Ureter (tissue), 1 donor: ENCODE results near the gene ZNF865. TPM values are rescaled to one million over a fixed set of nuclear protein-coding genes. Genes with fewer than 3 reads are reported as not detected.

Experiments
- DNase-seq: peaks from one replicate; pipeline ENCODE4 v3.0.0-alpha.2; 2020; ENCODE audit warnings: low spot score
- total RNA-seq: library from RNA; stranded (reverse); gene quantifications from one replicate; pipeline ENCODE4 v1.2.4, GENCODE V29; 2023
- donor health status: DM: yes; HTN: yes; CAD: no.

The ZNF865 gene
- total RNA-seq, 1 donor from 2014 or later: 13.6 TPM

DNA sequence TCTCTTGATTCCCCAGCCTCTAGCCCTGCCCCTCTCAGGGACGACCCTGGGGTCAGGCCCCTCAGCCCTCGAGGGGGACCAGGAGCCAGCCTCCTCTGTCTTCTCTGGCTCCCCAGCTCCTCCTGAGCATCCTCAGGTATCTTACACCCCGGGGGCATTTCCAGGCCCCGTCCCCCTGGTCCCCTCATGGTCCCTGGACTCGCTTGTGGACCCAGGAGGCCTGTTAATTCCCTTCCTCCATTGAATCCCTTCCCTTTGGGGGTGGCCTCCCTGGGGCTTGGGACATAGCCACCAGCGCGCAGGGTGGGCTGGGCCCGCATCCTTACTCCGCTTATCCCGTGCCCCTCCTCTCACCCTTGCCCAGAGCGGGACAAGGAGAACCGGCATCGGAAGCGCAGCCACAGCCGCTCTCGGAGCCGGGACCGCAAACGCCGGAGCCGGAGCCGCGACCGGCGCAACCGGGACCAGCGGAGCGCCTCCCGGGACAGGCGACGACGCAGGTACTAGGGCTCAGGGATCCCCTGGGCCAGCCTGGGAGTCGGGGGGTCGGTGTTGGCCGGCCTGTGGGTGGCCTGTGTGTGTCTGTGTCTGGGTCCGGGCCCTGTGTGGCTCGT is 53.5 kb downstream of the ZNF865 start:
- DNase-seq: no peak

DNA sequence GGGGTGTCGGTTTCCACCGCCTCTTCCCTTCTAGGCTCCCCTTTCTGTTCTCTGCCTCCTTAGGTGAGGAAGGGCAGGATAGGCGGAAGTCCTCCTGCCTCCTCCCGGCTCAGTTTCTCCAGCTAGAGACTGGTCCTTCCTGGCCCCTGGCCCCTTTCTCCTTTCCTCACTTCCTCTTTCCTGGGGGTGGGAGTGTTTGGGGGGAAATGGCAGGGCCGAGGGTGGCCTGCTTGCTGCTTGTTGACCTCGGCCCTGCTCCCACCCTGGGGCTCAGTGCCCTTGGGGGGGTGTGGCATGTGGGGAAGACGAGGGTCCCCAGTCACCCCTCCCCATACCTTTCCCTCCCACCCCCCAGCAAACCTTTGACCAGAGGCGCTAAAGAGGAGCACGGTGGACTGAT is 54.4 kb downstream of the ZNF865 start:
- no peak for DNase-seq

DNA sequence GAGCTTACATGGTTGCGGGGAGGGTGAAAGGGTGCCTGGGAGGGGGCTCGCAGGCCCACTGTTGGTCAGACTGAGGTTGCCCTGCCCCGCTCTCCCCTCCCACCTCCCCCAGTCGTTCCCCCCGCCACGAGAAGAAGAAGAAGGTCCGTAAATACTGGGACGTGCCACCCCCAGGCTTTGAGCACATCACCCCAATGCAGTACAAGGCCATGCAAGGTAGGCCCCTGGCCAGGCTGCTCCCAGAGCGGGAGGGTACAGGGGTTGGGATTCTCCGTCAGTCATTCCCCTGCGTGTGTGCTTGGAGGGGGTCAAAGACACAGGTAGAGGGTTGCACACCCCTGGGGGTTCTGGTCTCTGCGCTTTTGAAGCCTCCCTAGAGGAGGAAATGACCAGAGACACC is 55.0 kb downstream of the ZNF865 start:
- DNase-seq: no peak

DNA sequence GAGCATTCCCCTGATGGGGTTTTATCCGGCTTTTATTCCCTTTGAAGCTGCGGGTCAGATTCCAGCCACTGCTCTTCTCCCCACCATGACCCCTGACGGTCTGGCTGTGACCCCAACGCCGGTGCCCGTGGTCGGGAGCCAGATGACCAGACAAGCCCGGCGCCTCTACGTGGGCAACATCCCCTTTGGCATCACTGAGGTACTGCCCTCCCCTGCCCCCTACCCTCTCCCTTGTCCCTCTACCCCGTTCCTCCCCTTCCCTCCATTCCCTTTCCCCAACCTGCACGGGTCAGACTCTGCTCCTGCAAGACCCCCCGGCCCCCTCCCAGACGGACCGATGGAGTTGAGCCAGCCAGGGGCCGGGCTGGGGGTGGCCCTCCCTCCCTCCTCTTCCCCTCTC is 55.5 kb downstream of the ZNF865 start:
- DNase-seq: no peak

DNA sequence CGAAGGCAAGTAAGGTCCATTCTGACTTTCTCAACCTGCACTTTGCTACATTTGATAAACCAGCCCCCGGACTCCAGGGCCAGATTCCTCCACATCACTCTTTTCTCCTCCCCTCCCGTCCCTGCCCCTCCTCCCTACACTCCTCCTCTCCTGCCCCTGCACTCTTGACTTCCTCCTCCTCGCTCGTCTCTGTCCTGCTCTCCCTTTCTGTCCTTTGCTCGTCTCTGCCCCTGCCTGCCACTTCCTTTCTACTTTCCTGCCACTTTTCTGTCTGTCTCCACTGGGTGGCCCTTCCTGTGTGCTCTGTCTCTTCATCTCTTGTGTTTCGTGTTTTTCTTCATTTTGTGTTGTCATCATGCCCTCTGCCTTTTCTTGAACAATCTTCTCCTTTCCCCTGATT is 56.4 kb downstream of the ZNF865 start:
- no peak for DNase-seq

DNA sequence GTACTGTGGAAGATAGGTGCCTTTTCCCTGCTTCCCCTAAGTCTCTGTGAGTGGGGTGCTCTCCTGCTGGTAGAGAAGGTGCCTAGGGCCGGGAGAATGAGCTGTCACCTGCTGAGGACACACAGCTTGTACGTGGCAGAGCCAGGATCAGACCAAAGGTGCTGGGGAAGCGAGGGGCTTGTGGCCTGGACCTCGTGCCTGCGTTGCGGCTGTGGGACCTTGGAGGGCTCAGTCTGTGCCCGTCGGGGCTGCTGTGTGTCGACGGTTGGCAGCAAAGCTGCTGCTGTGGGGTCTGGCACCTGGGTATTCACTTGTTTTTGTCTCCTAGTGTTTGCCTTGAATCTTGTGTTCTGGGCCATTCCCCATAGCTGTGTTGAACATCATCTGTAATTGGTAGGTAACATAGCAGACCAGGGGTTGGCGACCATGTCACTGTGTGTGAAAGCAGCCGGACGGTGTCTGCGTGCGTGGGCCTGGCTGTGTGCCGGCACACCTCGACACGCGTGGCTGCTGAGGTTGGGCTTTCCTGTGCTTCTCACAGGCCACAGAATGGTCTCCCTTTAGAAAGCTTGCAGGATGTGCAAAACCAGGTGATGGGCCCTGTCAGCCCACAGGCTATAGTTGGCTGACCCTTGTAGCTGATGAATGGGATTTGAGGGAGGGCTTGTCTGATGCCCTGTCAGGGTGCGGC is 58.5 kb downstream of the ZNF865 start:
- no peak for DNase-seq

DNA sequence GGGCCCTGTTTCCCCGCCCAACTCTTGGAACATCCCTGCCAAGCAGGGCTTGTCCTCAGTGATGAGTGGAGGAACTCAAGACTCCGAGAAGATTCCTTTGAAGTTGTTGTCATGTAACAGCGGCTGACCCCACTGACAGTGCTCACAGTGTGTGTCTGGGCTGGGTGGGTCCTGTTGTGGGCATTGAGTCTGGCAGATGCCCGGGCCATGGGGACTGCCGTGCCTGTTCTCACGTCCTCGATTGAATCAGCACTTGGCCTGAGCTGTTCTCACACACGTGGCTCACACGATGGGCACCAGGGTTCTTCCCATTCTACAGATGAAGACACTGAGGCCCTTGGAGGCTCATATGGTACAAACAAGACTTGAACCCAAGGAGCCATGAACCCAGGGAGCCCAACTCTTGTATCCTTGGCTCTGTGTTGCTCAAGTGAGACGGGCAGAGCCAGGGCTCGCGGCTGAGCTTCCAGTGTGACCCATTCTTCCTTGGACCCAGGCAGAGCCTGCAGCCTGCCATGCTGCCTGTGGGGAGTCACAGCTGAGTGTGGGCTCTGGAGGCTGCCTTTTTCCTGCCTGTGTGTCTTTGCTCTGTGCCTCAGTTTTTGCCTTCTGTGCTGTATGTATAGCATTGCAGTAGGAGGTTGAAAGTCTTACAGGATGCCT is 61.0 kb downstream of the ZNF865 start:
- DNase-seq: no peak

Other genes with a start within 250 kb of the ZNF865 start
- gene GARIN5B, start 242.4 kb upstream of the ZNF865 start, total RNA-seq: not detected
- not detected for gene IL11, start 235.2 kb upstream of the ZNF865 start, total RNA-seq
- gene TMEM190, start 228.8 kb upstream of the ZNF865 start, total RNA-seq: not detected
- 20.8 TPM for gene TMEM238, start 221.4 kb upstream of the ZNF865 start, total RNA-seq
- 2,509 TPM for gene RPL28, start 219.7 kb upstream of the ZNF865 start, total RNA-seq
- gene UBE2S, start 197.9 kb upstream of the ZNF865 start, total RNA-seq: 31.9 TPM
- gene SHISA7, start 162.3 kb upstream of the ZNF865 start, total RNA-seq: not detected
- 48.4 TPM for gene ISOC2, start 144.0 kb upstream of the ZNF865 start, total RNA-seq
- not detected for gene C19orf85, start 140.9 kb upstream of the ZNF865 start, total RNA-seq
- gene ZNF628, start 129.0 kb upstream of the ZNF865 start, total RNA-seq: 7.4 TPM
- gene NAT14, start 120.5 kb upstream of the ZNF865 start, total RNA-seq: 14.2 TPM
- gene SSC5D, start 117.2 kb upstream of the ZNF865 start, total RNA-seq: 15.2 TPM
- not detected for gene SBK2, start 68.5 kb upstream of the ZNF865 start, total RNA-seq
- 0.39 TPM for gene SBK3, start 60.1 kb upstream of the ZNF865 start, total RNA-seq
- 14.0 TPM for gene ZNF579, start 24.8 kb upstream of the ZNF865 start, total RNA-seq
- gene FIZ1, start 6.1 kb upstream of the ZNF865 start, total RNA-seq: 18.4 TPM
- gene ZNF524, start 5.4 kb upstream of the ZNF865 start, total RNA-seq: 13.0 TPM
- 9.5 TPM for gene ZNF784, start 18.9 kb downstream of the ZNF865 start, total RNA-seq
- 56.5 TPM for gene ZNF580, start 35.4 kb downstream of the ZNF865 start, total RNA-seq
- gene ZNF581, start 38.0 kb downstream of the ZNF865 start, total RNA-seq: 22.7 TPM
- 12.3 TPM for gene CCDC106, start 42.6 kb downstream of the ZNF865 start, total RNA-seq
- gene U2AF2, start 49.4 kb downstream of the ZNF865 start, total RNA-seq: 195 TPM
- gene EPN1, start 69.6 kb downstream of the ZNF865 start, total RNA-seq: 78.5 TPM
- gene NLRP9, start 132.8 kb downstream of the ZNF865 start, total RNA-seq: not detected
- not detected for gene RFPL4A, start 153.4 kb downstream of the ZNF865 start, total RNA-seq
- not detected for gene RFPL4AL1, start 163.5 kb downstream of the ZNF865 start, total RNA-seq
- not detected for gene NLRP11, start 226.4 kb downstream of the ZNF865 start, total RNA-seq
- gene NLRP4, start 230.9 kb downstream of the ZNF865 start, total RNA-seq: not detected